HG03565 (cell line): ENCODE data around the gene XCR1.
A peak's percentile ranks its signal among the peaks of the same experiment; 100 is the strongest.
"Not testable (repeated sequence)": the region's sequence is repeated elsewhere in the genome, so short reads cannot be mapped to it uniquely, and the experiment has no call there.

ENCODE experiments used
- ATAC-seq: cut with Tn5 transposase; IDR thresholded peaks from one replicate; pipeline ENCODE4 v1.9.1; 2021; ENCODE audit warnings: mild to moderate bottlenecking, moderate library complexity; ENCODE audit not compliant: unreplicated experiment

The XCR1 gene

DNA sequence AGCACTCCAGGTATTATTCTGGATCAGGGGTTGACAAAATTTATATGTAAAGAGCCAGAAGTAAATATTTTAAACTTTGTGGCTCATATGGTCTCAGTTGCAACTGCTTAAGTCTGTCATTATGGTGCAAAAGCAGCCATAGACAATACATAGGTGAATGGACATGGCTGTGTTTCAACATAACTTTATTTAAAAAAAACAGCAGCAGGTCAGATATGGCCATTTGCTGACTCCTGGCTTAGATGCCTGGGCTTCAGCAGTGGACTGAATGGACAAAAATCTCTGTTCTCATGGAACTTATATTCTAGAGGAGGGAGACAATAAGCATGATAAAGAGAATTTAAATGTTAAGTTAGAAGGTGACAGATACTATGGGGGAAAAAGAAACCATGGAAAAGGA is 20.0 kb downstream of the XCR1 start:
- ATAC-seq, result no peak

DNA sequence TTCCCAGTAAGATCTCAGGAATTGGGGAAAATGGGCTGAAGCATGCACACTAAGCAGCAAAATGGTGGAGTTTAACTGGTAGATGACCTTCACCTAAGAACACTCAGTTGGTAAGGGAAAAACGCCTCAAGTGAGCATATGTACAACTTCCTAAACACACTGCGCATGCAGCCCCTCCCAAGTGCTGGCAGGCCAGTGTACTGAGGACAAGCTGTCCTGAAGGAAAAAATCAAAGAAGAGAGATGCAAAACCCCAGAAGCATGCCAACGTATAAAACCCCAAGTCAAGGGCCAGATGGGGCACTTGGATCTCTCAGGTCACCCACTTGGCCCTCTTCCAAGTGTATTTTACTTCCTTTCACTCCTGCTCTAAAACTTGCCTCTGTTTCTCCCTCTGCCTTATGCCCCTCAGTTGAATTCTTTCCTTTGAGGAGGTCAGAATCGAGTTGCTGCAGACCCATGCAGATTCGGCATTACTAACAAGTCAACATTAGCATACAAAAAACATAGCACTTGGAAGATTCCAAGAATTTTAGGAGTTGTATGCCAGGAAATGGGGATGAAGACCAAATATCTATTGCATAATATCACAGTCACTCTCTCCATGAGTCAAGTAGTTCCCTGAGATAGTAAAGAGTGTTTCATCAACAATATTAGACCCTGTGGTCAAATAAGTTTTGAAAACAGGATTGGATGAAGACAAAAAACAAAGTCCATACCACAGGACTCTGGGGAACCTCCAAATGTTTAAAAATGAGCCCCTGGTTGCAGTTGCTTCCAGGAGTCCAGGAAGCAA is 20.8 kb downstream of the XCR1 start:
- ATAC-seq, result no peak

DNA sequence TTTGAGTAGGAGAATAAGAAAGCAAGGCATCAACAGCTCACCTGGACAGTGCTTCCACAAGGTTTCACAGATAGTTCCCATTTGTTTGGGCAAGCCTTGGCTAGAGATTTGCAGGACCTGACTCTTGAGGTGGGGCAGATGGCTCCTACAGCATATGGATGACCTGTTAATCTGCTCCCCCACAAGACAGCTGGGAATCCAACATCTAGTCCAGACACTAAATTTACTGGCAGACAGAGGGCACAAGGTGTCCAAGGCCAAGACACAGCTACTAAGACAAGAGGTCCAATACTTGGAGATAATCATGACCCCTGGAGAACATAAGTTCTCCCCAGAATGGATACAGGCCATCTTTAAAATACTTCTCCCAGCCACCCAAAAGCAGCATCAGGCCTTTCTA is 23.6 kb downstream of the XCR1 start:
- not testable (repeated sequence) for ATAC-seq

DNA sequence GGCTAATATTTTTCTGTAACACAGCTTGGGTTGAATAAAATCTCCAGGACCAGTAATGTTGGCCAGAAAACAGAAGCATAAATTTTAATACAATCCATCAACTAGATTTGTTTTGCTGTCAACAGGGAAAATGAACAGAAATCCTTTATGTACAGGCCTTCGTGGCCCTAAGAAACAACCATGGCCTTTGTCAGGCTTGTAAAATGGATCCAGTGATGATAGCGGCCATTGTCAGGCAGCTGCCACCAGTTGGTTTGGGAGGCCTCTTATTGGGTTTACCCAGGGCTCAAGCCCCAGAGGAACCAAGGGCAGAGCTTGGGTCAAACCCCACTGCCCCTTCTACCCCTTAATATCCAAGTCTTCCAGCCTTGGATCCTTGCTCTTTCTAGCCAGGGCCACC is 26.1 kb downstream of the XCR1 start:
- ATAC-seq, result no peak

DNA sequence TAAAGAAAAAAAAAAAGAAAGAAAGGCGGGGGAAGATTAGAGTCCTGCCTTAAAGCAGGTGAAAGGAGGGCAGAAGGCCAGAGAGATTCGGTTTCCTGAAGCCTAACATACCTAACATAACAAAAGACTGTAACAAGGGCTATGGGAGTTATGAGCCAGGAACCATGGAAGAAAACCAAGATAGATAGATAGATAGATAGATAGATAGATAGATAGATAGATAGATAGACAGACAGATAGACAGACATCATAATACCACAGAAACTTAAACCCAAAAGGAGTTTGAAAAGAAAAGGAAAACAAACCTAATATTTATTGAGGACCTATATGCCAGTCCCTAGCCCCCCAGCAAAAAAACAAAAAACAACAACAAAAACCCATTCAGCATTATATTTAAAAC is 29.3 kb downstream of the XCR1 start:
- ATAC-seq, result no peak

DNA sequence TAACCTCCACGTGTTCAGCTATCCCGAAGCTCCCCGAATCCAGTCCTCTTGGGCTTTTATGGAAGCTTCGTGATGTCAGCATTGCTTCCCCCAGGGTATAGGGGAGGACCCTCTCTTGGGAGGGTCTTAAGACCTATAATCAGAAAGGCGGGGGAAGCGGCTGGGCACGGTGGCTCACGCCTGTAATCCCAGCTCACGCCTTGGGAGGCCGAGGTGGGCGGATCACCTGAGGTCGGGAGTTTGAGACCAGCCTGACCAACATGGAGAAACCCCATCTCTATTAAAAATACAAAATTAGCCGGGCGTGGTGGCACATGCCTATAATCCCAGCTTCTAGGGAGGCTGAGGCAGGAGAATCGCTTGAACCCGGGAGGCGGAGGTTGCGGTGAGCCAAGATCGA is 29.8 kb downstream of the XCR1 start:
- ATAC-seq, result not testable (repeated sequence)

DNA sequence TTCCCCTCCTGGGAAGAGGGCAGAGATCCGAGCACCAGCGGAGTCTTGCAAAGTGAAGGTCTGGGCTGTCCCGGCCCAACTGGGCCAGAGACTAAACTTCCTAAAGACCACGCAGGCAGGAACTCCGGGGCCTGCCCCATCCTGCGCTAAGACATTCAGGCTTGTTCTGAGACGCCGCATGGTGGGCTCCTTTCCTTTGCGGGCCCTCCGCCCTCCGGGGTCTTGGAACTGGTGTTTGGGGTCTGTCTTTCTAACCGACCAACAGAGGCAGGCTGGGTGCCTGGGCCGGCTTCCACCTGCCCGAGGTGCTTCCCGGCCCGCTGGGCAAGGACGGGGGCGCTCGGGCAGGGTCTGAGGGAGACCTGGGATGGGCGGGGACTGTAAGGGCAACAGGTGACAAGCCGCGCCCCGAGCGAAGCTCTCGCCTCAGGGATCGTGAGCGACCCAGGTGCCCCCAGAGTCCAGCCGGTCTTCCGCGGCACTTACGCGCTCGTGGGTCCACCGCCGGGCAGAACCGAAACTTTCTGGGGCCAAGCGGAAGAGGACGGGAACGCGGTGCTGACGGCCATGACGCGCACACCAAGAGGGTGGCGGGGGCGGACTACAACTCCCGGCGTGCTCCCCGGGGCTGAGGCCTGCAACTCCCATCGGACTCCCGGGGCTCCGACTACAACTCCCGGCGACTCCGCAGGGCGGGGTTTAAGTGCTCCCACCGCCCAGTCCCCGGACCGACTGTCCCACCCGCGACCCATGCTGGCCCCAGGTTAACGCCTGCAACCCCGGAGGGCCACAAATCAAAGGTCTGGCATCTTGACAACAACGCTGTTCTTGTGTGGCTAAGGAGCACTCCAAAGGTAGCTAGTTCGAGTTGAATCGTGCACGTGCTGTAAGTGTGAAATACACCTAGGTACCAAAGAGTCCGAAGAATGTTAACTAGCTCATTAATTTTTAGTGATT is 31.8 kb downstream of the XCR1 start, which contains the start of gene FYCO1:
TSS of gene FYCO1 (minus strand) at position 589 of the 957 bp plus-strand sequence. CDS start 10,914 bp downstream, outside the sequence.
- peak; percentile 70 for ATAC-seq

DNA sequence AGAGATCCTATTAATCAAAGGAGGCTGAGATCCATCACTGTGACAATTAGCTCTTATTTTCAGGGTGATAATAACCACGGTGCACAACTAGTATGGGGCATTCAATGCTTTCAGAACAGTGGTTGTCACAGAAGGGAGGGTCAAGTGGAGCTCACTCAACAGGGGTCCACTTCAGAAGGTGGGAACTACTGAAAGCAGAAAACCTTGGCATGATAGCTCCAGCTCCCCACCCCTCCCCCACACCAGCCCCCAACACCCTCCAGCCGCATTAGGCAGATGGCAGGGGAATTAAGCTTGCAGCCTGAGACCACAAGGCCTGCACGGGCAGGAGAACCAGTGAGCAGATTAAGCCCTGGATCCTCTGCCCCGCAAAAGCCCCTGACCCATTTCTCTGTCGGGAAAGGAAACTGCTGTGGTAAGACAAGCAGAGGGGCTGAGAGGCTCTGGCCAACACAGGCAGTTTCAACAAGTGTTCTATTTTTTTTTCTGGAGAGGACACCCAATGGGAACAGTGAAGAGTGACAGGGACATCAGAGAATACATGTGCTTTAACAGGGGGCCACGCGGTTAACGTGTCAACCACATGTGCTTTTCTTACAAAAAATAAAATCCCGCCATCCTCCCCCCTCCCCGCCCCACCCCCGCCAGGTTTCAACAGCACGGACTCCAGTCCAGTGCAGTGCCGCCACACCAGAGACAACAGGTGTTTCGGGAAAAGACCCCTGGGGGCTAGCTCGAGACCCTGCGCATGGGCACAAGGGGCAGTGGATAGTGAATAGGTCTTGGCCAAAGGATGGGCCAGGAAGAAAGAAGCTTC is 32.7 kb downstream of the XCR1 start:
- peak; percentile 9 for ATAC-seq

DNA sequence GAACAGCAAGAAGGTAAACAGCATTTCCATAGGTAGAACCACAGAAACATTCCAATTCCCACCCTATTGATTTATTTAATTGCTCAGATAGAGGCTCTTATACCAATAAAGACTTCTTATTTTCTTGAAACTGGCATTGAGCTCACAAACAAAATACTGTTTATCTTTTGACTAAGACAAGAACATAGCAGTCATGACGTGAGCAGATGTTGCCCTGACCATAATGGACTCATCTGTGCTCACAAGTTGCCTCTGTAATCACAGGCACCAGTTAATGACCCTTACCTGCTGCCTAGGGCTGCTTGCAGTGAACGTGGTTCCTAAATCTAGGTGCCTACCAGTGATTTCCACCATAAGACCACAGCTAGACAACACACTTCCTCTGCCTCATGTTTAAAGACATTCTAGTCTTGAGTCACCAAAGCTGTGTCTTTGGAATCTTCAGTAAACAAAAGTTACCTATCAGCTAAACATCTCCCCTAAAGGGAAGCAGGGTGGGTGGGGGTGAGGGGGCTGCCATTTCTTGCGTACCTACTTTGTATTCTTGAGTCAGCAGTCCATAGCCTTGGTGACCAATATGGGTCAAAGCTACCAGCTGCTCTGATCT is 33.8 kb downstream of the XCR1 start:
- ATAC-seq, result no peak

DNA sequence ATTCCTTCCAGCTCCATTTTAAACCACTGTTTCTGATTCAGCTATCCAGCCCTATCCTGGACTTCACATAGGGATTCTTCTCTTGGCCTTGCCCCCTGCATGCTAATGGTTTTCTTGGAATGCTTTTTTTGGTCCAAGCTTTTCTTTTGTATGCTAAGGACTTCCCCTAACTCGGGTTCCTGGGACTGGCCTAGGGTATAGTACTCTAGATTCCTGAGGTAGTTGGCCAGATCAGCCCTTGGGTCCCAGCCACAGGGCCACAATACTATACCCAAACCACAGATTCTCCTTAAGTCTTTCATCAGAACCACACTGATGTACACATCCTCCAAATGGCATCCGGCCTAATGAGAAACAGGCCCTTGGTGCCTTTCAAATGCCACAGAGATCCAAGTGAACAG is 34.5 kb downstream of the XCR1 start:
- ATAC-seq, result no peak

DNA sequence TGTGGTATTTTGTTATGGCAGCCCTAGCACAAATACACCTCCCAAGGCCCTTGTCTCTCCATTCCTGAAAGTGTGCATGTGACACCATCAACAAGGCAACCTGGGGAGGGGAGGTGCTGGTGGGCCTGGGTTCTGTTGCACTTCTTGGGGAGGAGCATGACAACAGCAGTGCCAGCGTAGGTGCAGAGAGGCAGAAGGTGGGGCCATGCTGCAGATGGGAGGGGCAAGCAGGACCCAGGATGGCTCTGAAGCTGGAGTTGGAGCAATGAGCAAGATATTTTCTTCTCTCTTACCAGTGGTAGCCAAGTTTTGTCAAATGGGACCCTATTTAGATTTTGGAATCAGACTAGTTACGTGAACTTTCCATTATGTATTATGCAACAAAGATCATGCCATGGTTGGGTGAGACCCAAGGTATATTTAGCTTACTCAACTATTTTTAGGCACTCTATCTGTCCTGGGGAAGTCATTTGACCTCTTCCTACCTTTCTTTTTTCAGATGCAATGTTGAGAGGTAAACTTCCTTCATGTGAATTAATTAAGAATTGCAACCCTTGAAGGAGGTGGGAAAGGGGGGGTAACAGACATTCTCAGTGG is 35.1 kb downstream of the XCR1 start:
- ATAC-seq, result no peak

DNA sequence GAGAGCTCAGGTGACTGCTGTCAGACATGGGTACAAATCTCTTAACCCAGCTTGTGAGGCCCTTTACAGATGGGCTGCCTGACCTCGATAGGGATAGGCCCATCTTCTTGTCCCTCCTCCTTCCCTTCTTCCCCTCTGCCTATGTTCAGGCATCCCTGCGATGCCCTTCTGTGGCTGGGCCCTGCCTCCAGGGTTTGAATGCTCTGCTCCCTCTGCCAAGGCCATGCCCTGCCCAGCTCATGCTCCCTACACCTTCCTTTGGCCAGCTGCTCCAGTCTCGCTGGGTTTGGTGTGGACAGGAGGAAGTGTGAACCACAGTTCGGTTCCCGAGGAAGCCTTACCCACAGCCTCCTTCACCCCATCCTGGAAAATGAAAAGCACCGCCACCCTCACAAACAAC is 35.9 kb downstream of the XCR1 start:
- no peak for ATAC-seq

DNA sequence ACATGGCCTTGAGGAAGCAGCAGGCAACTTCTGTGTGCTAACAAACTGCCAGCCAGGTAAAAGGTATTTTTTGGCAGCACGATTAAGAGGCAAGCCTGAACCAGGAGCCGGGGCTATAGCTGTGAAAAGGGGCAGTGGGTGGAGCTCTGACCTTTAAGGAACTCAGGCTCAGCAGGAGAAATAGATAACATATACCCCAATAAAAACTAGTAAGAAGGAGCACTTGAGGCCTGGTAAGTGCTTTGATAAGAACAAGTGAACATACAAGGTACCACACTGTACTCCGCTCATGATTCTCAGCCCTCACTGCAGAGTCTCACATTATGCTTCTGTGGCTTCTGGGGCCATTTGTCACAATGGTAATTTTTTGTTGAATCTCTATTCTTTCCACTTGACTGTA is 37.1 kb downstream of the XCR1 start:
- ATAC-seq, result no peak

DNA sequence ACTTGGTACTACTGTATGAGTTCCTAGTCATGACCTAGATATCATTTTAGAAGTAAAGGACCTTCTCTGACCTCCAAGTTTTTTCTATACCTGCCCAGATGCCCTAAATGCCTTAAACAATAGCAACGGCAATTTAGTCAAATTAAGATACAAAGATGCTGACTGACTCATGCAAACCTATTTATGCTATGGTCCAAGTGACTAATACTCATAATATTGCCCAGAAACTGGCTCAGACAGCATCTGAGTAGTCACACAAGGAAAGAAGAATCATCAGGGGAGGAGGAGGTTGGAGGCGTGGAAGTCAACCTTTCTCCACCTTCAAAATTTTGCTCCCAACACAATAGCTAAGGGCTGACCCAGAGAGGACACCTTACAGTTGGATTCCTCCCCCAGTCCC is 38.5 kb downstream of the XCR1 start:
- no peak for ATAC-seq

DNA sequence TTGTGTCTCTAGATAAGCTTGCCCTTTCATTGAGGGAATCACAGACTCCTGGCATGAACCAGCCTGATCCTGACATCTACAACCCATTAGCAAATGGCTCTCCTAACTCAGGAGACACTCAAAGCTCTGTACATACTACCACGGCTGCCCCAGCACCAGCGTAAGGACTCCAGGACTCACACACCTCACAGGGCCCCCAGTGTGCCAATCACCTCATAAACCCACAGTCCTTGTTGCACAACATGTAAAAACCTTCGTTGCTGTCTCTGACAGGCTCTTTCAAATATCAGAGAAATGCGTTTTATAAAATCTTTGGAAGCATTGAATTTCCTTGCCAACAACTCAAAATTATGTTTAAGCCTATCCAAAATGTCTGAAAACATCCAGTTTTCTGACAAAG is 38.9 kb downstream of the XCR1 start:
- ATAC-seq, result no peak

DNA sequence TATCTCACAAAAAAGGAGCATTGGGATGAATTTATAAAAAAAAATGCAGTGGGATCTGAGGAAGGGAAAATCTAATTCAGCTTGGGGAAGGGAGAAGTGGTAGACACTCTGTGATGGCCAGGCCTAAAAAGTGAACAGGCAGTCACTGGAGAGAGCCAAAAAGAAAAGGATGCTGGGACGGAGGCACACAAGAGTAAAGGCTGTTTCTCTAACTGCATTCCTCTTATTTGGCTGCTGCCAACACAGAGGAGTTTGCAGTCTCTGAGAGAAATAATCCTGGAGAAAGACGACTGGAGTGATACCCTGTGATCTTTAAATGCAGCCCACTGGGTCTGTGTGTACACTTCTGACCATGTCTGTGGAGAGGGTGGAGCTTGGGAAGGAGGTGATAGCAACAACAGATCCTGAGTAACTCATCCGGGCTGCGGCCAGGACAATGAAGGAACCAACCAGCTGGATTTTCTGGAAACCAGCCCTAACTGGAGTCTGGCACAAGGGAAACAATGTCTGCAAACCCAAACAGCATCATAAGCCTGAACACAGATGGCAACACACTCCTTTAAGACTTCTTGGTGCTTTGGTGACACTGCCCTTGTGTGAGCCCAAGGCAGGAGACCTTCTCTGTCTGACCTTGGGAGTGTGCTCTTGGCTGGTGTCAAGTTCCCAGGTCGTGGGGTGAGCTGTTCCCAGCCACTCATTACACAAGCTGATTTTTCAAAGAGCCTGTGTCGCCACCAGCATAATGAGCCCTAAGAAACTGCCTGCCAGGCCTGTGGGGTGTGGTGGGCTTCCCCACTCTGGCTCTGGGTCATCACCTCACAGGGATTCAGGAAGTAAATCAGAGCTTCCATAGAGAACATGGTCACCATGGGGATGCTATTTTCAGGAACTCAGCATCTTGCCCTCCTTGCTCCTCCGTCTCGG is 39.7 kb downstream of the XCR1 start:
- ATAC-seq, result no peak

DNA sequence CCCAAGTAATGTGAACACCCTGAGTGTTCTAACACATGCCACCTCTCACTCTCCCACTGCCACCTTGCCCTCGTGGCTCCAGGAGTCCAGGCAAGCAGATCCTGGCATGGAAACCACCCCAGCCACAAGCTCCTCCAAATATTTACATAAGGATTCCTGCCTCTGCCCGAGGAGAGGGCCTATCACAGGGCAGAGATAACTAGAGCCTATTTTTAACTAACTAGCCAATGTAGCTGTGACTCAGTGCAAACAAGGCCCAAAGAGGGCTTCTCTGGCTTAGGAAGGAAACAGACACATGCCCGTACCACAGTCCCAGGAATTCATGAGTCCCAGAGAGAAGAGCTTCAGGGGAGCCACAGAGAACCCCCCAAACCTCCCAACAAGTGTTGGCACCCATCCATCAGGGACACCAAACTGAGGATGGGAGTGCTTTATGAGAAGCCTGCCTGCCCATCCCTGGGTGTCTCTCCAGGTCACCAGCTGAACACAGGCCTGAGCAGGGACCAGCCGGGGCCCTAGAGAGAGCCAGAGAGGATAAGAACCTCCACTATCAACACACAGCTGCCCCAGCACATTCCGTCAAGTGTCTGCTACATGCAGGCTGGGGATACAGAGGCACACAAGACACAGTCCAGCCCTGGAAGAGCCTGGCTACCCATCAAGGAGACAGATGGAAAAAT is 40.8 kb downstream of the XCR1 start:
- ATAC-seq, result no peak

DNA sequence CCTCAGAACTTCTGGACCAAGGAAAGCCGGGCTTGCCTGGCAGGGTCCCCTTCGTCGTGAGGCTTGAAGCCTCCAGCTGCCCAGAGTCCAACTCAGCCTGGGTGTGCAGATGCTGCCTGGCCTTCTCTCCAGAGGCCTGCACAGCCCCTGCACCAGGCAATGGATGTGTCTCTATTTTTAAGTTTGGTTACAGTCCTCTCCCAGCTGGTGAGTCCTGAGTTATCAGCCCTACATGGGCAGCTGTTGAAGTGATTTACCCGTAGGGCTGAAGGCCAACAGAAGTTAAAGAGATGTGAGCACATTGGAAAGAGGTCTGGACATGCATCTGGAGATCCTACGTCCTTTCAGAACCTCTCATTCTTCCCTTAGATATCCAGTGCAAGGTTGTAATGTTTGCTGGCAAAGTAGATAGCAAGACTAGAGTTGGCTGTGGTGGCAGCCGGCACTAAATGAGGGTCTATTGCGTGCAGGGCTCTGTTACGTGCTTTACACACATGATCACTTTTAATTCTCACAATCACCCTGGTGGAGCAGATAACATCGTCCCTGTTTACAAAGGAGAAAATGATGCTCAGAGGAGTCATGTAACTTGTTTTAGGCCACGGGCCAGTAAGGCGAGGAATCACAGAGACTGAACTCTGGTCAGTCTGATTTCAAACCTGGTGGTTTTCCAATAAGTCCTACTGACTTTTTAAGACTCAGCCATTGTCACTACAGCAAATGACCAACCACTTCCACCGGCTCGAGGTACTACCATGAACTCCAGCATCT is 41.6 kb downstream of the XCR1 start:
- ATAC-seq, result no peak
